TTC549 (cell line): ENCODE measurements around the gene ANKRD55.
"Not testable (repeated sequence)": the region's sequence is repeated elsewhere in the genome, so short reads cannot be mapped to it uniquely, and the experiment has no call there.

ENCODE experiments used
- FAIRE-seq: peaks from 2 replicates; lab custom pipeline; 2012; peaks lifted over from hg19 to GRCh38; lab: Jason Lieb, UNC

The ANKRD55 gene

GRCh38 chr5:56102207-56102606 is 130.9 kb downstream of the ANKRD55 start:
- not testable (repeated sequence) for FAIRE-seq

- FAIRE-seq = no peak
Observed at GRCh38 chr5:56101180-56101579, 131.9 kb downstream of the ANKRD55 start.

DNA sequence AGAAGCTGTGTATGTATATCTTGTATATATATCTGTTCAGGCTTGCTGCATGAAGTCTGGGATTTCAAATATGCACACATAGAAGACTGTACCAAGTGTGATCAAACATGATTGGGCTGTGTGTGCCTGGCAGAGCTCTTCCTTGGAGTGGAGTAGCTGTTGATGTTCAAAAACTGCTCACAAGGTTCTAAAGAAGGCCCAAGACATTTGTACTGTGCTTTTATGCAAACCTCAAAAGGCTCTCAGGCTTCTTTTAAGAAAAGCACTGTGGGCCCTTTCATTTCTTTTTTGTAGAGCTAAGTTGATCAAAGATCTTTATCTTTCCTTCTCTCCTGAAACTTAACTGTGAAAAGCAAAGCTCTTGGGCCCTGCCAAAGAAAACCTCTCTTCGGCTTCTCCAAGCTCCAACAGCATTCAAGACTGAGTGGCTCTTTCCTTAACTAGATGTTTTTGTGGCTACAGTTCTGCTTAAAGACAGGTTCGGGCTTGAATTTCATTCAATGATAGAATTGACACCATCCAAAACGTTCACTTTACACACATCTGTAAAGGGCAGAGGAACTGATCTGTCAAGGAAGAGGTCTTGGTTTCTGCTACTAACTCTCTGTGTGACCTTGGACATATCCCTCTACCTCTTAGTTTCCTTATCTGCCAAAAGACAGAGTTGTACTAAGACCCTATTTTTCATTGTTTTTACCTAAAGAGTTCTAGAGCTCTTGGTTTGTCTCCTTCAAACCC is 132.5 kb downstream of the ANKRD55 start:
- no peak for FAIRE-seq

DNA sequence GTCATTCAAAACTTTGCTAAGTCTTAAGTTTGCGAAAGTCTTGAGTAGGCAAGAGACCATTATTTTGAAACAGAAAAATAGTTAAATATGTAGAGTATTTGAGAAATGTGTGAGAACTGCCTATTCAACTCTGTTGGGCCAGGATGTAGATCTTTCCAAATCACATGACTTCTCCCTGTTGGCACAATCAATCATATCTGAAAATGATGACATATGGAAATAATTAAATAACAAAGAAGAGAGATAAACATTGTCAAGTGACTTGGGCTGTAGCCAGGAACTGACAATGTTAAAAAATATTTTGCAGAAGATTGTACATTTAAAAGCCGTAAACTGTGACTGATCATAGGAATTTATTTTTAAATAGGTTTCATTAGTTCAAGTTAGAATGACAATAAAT is 133.8 kb downstream of the ANKRD55 start:
- FAIRE-seq = no peak

DNA sequence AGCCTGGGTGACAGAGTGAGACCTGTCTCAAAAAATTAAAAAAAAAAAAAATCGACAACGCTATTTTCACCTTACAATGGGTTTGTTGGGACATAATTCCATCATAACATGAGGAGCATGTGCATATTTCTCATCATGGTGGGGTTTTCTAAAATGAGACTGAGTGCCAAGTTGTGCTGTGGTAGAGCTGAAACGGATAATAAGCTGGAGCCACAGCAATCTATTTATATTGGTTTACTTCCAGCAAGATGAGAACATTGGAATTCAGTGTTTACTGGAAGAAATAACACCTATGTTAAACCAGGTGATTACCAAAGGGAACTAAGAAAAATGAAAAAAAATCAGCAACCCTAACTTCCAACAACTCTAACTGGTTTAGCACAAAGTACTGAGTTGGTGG is 136.1 kb downstream of the ANKRD55 start:
- FAIRE-seq = no peak

GRCh38 chr5:56095579-56096102 is 137.5 kb downstream of the ANKRD55 start:
- FAIRE-seq = no peak

DNA sequence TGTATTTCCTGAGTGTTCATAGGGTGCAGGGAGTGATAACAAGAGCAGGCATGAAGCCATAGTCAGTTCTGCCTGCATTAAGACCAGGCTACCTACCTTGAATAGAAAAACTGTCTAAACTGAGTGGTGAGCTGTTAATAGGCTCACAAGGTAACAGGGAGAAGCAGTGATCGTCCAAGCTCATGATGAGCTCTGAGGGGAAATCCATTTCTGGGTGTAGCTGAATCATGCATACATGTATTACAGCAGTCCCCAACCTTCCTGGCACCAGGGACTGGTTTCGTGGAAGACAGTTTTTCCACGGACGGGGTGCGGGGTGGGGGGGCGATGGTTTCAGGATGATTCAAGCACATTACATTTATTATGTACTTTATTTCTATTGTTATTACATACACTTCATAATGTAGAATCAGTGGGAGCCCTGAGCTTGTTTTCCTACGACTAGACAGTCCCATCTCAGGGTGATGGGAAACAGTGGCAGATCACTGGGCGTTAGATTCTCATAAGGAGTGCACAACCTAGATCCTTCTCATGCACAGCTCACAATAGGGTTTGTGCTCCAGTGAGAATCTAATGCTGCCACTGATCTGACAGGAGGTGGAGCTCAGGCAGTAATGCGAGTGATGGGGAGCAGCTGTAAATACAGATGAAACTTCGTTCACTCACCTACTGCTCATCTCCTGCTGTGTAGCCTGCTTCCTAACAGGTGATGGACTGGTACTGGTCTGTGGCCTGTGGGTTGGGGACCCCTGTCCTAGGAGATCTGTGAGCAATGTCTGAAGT is 138.4 kb downstream of the ANKRD55 start:
- no peak for FAIRE-seq

DNA sequence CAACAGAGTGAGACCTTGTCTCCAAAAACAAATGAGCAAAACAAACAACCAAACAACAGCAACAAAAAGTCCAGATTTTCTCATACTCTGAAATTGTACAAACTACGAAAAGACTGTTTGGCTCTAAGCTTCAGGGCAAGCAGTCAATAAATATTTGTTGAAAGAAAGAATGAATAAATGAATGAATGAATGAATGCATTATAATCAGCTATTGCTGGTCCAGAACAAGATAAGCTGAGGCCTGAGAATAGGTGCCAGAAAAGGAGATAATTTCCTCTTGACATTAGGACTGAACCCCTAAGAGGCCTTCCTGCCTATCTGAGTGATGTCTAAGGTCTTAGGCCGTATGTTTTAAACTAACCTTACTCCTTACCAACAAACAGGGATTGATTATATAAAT is 139.2 kb downstream of the ANKRD55 start:
- no peak for FAIRE-seq

GRCh38 chr5:56092115-56092514 is 141.0 kb downstream of the ANKRD55 start:
- no peak for FAIRE-seq

DNA sequence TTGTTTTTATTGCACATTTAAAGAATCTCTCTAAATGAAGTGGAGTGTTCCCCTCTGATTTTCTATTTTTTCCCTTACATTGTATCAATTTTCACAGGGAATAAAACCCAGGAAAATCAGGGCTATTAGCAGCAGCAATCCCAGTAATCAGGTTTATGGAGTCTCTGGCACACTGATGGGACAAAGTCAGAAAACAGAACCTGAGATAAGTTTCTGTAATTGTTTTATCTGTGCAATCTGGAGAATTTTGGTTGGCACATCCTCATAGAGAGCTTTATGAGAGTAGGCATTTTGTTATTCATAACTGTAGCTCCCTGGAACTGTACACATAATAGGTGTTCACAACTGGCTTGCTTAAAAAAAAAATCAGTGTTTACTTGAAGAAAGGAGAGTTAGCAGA is 141.5 kb downstream of the ANKRD55 start:
- no peak for FAIRE-seq

GRCh38 chr5:56090793-56091460 is 142.2 kb downstream of the ANKRD55 start:
- FAIRE-seq = no peak

- no peak for FAIRE-seq
Observed at GRCh38 chr5:56088967-56089829, 143.9 kb downstream of the ANKRD55 start.

DNA sequence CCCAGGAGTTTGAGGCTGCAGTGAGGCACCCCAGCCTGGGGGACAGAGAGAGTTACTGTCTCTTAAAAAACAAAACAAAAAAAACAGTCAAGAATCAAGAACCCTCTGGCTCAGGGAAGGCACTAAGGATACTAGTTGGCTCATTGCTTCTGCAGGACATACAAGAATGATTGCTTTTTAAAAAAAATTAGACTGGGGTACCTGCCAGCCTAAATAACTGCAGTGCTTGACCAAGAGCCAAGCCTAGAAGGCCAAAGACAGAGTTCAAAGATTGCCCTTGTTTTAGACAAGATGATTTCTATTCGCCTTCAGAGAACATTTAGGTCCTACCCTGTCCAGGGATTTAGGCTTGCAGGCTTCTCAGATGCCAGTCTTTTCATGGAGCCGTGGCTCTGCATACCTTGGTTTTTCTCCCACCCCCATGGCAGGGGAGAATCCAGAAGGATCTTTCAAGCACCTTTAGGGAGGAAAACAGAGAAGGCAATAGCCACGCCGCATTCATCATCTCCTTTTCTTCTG is 144.6 kb downstream of the ANKRD55 start:
- FAIRE-seq = no peak

- no peak for FAIRE-seq
Observed at GRCh38 chr5:56085193-56085592, 147.9 kb downstream of the ANKRD55 start.

DNA sequence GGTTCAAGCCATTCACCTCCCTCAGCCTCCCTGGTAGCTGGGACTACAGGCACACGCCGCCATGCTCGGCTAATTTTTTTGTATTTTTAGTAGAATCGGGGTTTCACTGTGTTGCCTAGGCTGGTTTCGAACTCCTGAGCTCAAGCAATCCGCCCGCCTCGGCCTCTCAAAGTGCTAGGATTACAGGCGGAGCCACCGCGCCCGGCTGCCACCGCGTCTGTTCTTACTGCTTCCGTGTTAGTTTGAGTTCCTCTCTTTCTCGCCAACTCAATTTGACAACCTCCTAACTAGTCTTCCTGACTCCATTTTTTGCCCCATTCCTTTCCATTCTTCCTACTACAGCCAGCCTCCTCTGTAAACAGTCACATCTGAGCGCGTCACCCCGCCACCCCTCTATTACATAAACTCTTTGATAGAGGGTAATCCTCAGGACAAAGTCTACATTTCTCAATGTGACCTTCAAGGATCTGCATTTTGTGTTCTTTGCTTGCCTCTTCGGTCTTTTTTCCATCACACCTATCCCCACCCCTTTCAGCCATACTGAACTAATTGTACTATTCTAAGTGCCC is 149.8 kb downstream of the ANKRD55 start:
- FAIRE-seq = no peak

DNA sequence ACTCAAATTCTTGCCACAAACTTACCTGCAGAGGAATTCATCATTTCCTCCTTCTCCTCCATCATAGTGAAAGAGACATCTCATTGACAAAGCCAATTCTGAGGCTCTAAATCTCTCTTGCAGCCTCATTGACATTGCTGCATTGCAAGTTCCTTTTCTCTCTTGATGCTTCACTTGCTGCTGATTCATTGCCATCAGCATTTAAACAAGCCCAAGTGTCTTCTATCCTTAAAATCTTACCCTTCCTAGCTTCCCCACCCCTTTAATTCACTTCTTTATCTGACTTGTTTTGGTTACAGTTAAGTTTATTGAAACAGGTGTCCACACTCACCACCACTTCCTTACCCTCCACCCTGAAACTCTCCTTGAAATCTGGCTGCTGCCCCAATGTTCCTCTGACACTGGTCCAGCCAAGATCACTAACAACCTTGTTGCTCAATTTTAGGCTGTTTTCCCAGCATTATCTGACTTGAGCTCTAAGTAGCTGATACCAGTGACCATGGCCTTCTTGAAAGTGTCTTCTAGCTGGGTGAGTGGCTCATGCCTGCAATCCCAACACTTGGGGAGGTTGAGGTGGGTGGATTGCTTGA is 152.0 kb downstream of the ANKRD55 start:
- FAIRE-seq = not testable (repeated sequence)

DNA sequence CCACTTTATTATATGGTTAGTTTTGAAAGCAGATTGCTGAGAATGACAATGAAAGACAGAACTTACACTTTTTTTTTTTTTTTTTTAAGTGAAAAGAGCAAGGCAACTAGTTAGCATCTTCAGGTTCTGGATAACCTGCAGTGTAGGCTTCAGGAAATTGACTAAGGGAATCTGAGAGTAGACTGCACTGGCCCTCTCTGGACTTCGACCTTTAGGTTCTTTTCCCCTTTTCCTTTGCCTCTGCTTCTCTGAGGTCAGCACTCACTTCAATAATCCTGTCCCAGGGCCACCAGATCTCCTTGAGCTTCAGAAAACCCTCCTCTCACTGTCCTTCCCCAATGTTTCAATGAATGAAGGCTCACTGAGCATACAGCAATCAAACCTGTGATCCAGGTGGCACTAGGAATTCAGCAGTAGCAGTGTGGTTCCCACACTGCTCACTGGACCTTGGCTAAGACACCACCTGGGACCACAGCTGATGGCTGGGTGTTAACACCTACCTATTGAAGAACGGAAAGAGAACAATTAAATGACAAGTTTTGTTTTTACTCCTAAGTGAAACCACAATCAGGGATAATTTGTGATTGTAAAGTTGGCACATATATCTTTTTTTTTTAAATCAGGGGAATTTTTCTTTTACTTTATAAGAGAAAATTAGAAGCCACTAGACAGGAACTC is 152.6 kb downstream of the ANKRD55 start:
- FAIRE-seq = no peak

- not testable (repeated sequence) for FAIRE-seq
Observed at GRCh38 chr5:56079157-56079500, 154.0 kb downstream of the ANKRD55 start.

GRCh38 chr5:56078278-56079156 is 154.6 kb downstream of the ANKRD55 start:
- no peak for FAIRE-seq
